ENCODE data around the gene TAS2R60. TPM values are rescaled to one million over a fixed set of nuclear protein-coding genes. Genes with fewer than 3 reads are reported as not detected.

Gene TAS2R60
- total RNA-seq, 1 donor from 2014 or later: not detected

DNA sequence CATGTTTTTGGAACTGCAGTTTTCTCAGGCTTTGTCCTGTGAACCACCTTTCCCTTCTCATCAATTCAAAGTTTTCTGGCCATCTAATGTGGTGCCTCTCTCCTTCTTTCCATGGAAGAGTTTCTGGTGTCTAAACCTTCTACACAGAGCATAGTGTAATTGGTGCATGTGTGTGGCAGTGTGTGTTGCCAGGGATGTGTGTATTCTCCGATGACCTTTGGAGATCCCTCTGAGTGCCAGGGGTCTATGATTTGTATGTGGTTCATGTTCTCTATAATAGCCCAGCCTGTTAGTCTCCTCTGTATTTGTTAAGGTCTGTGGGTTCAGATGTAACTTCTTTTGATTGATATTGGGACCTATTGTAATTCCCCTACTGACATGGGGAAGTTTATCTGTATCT is 1.5 kb downstream of the TAS2R60 start:
- no peaks in the 10 kb centered on the region for H3K36me3 ChIP-seq
- TF ChIP-seq POLR2A (IDR thresholded peaks at IDR 0.05): no peak
- no peak for TF ChIP-seq CTCF (IDR thresholded peaks at IDR 0.05)
- no peak for TF ChIP-seq POLR2AphosphoS5 (IDR thresholded peaks at IDR 0.05; ENCODE audit: insufficient read depth in 1 of 2, low read depth in 1 of 2)
- no peaks in the 10 kb centered on the region for H3K27me3 ChIP-seq
- intact Hi-C loops (cut with DNase I): no loop called here
- no peak for DNase-seq (ENCODE audit: extremely low spot score in 2 of 2)
- no peak overlapping the region for H3K27ac ChIP-seq
- H3K9me3 ChIP-seq: no peaks in the 10 kb centered on the region
- no peak overlapping the region for H3K4me3 ChIP-seq
- H3K4me1 ChIP-seq: no peaks in the 10 kb centered on the region

DNA sequence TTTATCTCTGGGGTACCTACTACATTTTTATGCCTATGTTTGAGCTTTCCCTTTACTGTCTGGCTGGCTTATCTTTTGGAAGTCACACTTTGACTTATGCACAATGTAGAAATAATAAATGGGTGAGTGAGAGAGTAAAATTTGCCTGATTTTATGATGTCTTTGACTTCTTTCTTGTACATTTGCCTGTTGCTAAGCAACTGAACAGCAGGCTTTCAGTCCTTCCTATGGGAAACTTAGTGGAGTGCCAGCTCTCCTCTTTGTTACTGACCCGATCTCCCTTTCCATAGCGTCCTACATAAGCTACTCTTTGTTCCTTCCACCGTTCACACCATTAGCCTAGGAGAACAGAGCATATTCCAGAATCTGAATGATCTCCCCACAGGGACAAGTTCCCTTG is 4.2 kb downstream of the TAS2R60 start:
- TF ChIP-seq POLR2AphosphoS5 (IDR thresholded peaks at IDR 0.05; ENCODE audit: insufficient read depth in 1 of 2, low read depth in 1 of 2) (no peak), POLR2A (IDR thresholded peaks at IDR 0.05) (no peak), CTCF (IDR thresholded peaks at IDR 0.05) (no peak)
- intact Hi-C loops (cut with DNase I): no loop called here
- Histone ChIP-seq H3K27me3 (no peaks in the 10 kb centered on the region), H3K36me3 (no peaks in the 10 kb centered on the region), H3K9me3 (no peaks in the 10 kb centered on the region), H3K4me1 (no peaks in the 10 kb centered on the region), H3K27ac (no peak overlapping the region), H3K4me3 (no peak overlapping the region)
- no peak for DNase-seq (ENCODE audit: extremely low spot score in 2 of 2)

GRCh38 chr7:143448429-143448828 is 5.2 kb downstream of the TAS2R60 start:
- Histone ChIP-seq H3K4me1 (no peaks in the 10 kb centered on the region), H3K4me3 (no peak overlapping the region), H3K27ac (no peak overlapping the region), H3K27me3 (no peaks in the 10 kb centered on the region), H3K9me3 (no peaks in the 10 kb centered on the region), H3K36me3 (no peaks in the 10 kb centered on the region)
- intact Hi-C loops (cut with DNase I): no loop called here
- no peak for DNase-seq (ENCODE audit: extremely low spot score in 2 of 2)
- TF ChIP-seq POLR2A (IDR thresholded peaks at IDR 0.05) (no peak), CTCF (IDR thresholded peaks at IDR 0.05) (no peak), POLR2AphosphoS5 (IDR thresholded peaks at IDR 0.05; ENCODE audit: insufficient read depth in 1 of 2, low read depth in 1 of 2) (no peak)

GRCh38 chr7:143449793-143450192 is 6.5 kb downstream of the TAS2R60 start:
- no peaks in the 10 kb centered on the region for H3K9me3 ChIP-seq
- H3K4me1 ChIP-seq: peaks cover 8% of the 10 kb centered on the region
- no peaks in the 10 kb centered on the region for H3K27me3 ChIP-seq
- intact Hi-C loops (cut with DNase I): no loop called here
- DNase-seq (ENCODE audit: extremely low spot score in 2 of 2): no peak
- H3K36me3 ChIP-seq: no peaks in the 10 kb centered on the region
- no peak overlapping the region for H3K4me3 ChIP-seq
- TF ChIP-seq POLR2A (IDR thresholded peaks at IDR 0.05): no peak
- no peak for TF ChIP-seq POLR2AphosphoS5 (IDR thresholded peaks at IDR 0.05; ENCODE audit: insufficient read depth in 1 of 2, low read depth in 1 of 2)
- no peak for TF ChIP-seq CTCF (IDR thresholded peaks at IDR 0.05)
- H3K27ac ChIP-seq: no peak overlapping the region

- Histone ChIP-seq H3K27ac (no peak overlapping the region), H3K36me3 (no peaks in the 10 kb centered on the region), H3K4me1 (peaks cover 8% of the 10 kb centered on the region), H3K4me3 (no peak overlapping the region), H3K9me3 (no peaks in the 10 kb centered on the region), H3K27me3 (no peaks in the 10 kb centered on the region)
- no peak for TF ChIP-seq CTCF (IDR thresholded peaks at IDR 0.05)
- no peak for TF ChIP-seq POLR2A (IDR thresholded peaks at IDR 0.05)
- no peak for TF ChIP-seq POLR2AphosphoS5 (IDR thresholded peaks at IDR 0.05; ENCODE audit: insufficient read depth in 1 of 2, low read depth in 1 of 2)
- intact Hi-C loops (cut with DNase I): no loop called here
- DNase-seq (ENCODE audit: extremely low spot score in 2 of 2): no peak
These were observed 7.9 kb downstream of the TAS2R60 start for GRCh38 chr7:143451122-143451521.

Data from vagina (tissue), 2 donors.